ENCODE results near the gene RECQL.
"Not testable (repeated sequence)": the region's sequence is repeated elsewhere in the genome, so short reads cannot be mapped to it uniquely, and the experiment has no call there.

The RECQL gene

GRCh38 chr12:21428241-21428640 is 73.2 kb downstream of the RECQL start:
- peak; percentile 54 for DNase-seq (ENCODE audit: low read depth)

- DNase-seq (ENCODE audit: low read depth) = not testable (repeated sequence)
Observed at GRCh38 chr12:21419009-21419699, 82.3 kb downstream of the RECQL start.

All from HS-27A (cell line).